Urinary bladder (tissue), 4 donors: ENCODE data around the gene PLXNB2. TPM values are rescaled to one million over a fixed set of nuclear protein-coding genes. Genes with fewer than 3 reads are reported as not detected.
"Not testable (repeated sequence)": the region's sequence is repeated elsewhere in the genome, so short reads cannot be mapped to it uniquely, and the experiment has no call there.

Experiments
- DNase-seq: peaks from one replicate; pipeline ENCODE4 v3.0.0-alpha.2; 2015; ENCODE audit errors: extremely low spot score
- H3K27ac ChIP-seq: one replicate; pipeline ENCODE4 v1.5.1; 2013; ENCODE audit warnings: low read depth, mild to moderate bottlenecking, moderate library complexity
- H3K36me3 ChIP-seq: one replicate; pipeline ENCODE4 v1.6.1; 2013; ENCODE audit warnings: mild to moderate bottlenecking, moderate library complexity; ENCODE audit not compliant: insufficient read depth
- H3K4me1 ChIP-seq: one replicate; pipeline ENCODE4 v1.6.1; 2013; ENCODE audit warnings: mild to moderate bottlenecking, moderate library complexity; ENCODE audit not compliant: insufficient read depth
- H3K4me3 ChIP-seq: one replicate; pipeline ENCODE4 v1.5.1; 2013; ENCODE audit warnings: low read depth, low read length
- WGBS: extraction: QIAGEN DNeasy Blood & Tissue Kit; methylation state at CpG from one replicate; pipeline ENCODE4 v1.1.7; 2013; 5-methylcytosine and 5-hydroxymethylcytosine counted together
- polyA plus RNA-seq: library from polyadenylated mRNA; stranded (reverse); fragments of 200-250 nt; gene quantifications from one replicate; pipeline ENCODE4 v1.2.3, GENCODE V29; 2013
- total RNA-seq: library from RNA; depleted of rRNA; stranded (reverse); fragments of >200 nt; gene quantifications from one replicate; pipeline ENCODE4 v1.2.3, GENCODE V29; 2014
- donor health status: healthy with polysubstance abuse.
- donor health status: healthy.

The PLXNB2 gene
- total and polyA plus RNA-seq, 2 donors = 61.7 to 106 TPM

DNA sequence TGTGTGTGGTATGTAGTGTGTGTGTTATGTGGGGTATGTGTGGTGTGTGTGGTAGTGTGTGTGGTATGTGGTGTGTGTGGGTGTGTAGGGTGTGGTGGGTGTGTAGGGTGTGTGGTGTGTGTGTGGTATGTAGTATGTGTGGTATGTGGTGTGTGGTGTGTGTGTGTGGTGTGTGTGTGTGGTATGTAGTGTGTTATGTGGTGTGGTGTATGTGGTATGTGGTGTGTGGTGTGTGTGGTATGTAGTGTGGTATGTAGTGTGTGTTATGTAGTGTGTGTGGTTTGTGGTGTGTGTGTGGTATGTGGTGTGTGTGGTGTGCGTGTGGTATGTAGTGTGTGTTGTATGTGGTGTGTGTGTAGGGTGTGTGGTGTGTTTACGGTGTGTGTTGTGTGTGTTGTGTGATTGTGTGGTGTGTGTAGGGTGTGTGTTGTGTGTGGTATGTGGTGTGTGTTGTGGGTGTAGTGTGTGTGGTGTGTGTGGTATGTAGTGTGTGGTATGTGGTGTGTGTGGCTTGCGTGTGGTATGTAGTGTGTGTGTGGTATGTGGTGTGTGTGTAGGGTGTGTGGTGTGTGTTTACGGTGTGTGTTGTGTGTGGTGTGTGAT, 31.5 kb upstream of the PLXNB2 start:
- WGBS = 97% methylated on average over 4 of the region's 4 CpGs
- Histone ChIP-seq H3K4me1 (no peaks in the 10 kb centered on the region), H3K36me3 (no peaks in the 10 kb centered on the region), H3K4me3 (no peak overlapping the region), H3K27ac (no peak overlapping the region)
- DNase-seq = no peak

DNA sequence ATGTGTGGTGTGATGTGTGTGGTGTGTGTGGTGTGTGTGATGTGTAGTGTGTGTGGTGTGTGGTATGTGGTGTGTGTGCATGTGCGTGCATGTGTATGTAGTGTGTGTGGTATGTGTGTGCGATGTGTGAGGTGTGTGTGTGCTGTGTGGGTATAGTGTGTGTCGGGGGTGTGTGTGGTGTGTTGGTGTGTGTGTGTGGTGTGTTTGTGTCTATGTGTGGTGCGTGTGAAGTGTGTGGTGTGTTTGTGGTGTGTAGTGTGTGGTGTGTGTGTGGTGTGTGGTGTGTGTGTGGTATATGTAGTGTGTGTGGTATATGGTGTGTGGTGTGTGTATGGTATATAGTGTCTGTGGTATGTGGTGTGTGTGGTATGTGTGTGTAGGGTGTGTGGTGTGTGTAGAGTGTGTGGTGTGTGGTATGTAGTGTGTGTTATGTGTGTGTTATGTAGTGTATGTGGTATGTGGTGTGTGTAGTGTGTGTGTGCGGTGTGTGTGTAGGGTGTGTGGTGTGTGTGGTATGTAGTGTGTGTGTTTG, 30.7 kb upstream of the PLXNB2 start:
- Histone ChIP-seq H3K4me3 (no peak overlapping the region), H3K4me1 (no peaks in the 10 kb centered on the region), H3K36me3 (no peaks in the 10 kb centered on the region), H3K27ac (no peak overlapping the region)
- DNase-seq = no peak
- WGBS = 95% methylated on average over 5 of the region's 5 CpGs

DNA sequence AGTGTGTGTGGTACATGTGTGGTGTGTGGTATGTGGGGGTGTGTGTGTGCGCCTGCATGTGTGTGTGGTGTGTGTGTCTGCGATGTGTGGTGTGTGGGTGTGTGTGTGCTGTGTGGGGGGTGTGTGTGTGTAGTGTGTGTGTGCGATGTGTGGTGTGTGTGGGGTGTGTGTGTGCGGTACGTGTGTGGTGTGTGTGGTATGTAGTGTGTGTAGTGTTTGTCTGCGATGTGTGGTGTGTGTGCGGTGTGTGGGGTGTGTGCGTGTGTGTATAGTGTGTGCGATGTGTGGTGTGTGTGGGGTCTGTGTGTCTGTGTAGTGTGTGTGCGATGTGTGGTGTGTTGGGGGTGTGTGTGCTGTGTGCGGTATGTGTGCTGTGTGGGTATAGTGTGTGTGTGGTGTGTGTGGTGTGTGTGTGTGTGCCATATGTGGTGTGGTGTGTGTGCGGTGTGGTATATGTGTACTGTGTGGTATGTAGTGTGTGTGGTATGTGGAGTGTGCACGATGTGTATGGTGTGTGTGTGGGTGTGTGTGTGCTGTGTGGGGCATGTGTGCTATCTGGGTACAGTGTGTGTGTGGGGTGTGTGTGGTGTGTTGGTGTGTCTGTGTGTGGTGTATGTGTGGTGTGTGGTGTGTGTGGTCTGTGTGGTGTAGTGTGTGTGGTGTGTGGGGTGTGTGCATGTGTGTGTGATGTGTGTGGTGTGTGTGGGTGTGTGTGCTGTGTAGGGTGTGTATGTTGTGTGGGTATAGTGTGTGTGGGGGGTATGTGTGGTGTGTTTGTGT, 30.0 kb upstream of the PLXNB2 start:
- H3K27ac ChIP-seq = no peak overlapping the region
- DNase-seq = no peak
- H3K36me3 ChIP-seq = no peaks in the 10 kb centered on the region
- no peak overlapping the region for H3K4me3 ChIP-seq
- WGBS = 96% methylated on average over 13 of the region's 13 CpGs
- H3K4me1 ChIP-seq = no peaks in the 10 kb centered on the region

DNA sequence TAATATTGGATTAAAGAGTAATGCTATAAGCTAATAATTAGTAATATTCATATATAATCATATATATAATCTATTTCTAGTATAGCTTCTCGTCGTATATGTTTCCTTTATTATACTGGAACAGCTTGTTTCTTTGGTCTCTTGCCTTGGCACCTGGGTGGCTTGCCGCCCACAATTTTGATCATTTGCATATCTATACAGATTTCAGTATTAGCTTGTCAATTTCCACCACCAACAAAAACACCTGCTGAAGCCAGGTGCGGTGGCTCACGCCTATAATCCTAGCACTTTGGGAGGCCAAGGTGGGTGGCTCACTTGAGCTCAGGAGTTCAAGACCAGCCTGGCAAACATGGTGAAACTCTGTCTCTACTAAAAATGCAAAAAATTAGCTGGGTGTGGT, 27.0 kb upstream of the PLXNB2 start:
- 85% methylated on average over 5 of the region's 5 CpGs for WGBS
- not testable (repeated sequence) for H3K27ac ChIP-seq, H3K36me3 ChIP-seq, H3K4me1 ChIP-seq, DNase-seq, H3K4me3 ChIP-seq

DNA sequence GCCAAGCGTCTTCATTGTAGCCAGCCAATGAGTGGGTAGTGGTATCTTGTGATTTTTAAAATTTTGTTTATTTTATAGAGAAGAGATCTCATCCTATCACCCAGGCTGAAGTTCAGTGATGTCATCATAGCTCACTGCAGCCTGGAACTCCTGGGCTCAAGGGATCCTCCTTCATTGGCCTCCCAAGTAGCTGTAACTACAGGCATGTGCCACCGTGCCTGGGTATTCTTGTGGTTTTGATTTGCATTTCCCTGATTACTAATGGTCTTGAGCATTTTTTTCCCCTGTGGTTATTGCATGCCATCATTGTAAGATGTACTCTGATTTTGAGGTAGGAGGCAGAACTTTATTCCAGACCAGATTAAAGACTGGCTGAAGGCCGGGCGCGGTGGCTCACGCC, 21.8 kb upstream of the PLXNB2 start:
- no peak overlapping the region for H3K4me3 ChIP-seq
- no peaks in the 10 kb centered on the region for H3K4me1 ChIP-seq
- 94% methylated on average over 6 of the region's 6 CpGs for WGBS
- H3K27ac ChIP-seq = no peak overlapping the region
- H3K36me3 ChIP-seq = no peaks in the 10 kb centered on the region
- no peak for DNase-seq

DNA sequence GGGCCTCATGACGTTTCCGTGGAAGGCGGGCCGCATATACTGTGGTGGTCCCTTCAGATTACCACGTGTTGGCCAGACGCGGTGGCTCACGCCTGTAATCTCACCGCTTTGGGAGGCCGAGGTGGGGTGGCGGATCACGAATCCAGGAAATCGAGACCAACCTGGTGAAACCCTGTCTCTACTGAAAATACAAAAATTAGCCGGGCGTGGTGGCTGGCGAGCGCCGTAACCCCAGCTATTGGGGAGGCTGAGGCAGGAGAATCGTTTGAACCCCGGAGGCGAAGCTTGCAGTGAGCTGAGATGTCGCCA, 20.2 kb upstream of the PLXNB2 start:
- DNase-seq = no peak
- Histone ChIP-seq H3K36me3 (no peaks in the 10 kb centered on the region), H3K4me1 (no peaks in the 10 kb centered on the region), H3K27ac (peak overlapping the region; percentile 98), H3K4me3 (peak overlapping the region; percentile 82)
- WGBS = 77% methylated on average over 22 of the region's 22 CpGs

DNA sequence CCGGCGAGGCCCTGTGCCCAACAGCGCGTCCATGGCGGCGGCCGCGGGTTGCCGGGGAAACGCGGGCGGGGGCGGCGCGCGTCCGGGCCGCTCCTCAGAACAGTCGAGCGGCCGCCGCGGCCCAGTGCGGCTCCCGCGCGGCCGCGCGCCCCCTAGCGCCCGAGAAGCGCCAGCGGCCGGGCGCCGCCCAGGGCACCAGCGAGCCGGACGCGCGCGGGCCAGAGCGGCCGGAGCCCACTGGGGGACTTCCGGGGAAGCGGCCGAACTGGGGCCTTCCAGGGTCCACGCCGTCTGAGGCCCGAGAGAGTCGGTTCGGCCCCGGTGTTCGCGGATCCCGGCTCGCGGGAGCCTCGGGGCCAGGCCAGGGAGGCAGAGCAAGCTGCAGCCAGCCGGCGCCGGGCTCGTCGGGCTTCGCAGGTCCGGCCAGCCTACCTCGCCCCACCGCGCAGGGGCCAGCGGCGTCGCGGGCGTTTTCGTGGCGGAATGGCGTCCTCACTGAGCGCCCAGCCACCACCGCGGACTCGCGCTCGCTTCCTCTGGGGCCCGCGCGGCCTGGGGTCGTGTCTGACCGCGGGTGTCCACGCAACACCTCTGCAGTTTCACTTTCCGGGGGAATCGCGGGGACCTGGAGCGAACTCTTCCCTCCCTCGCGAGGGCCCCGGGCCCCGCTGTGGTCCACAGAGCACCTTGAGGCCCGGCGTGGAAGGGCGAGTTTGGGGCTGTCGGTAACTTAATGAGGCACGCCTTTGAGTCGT, 19.7 kb upstream of the PLXNB2 start, which contains the start of gene DENND6B:
DENND6B (minus strand) TSS at position 57 of the 755 bp plus-strand sequence; CDS start at position 33, 24 bp downstream.
- 1% methylated on average over 105 of the region's 105 CpGs for WGBS
- DNase-seq = no peak
- H3K4me1 ChIP-seq = no peaks in the 10 kb centered on the region
- H3K4me3 ChIP-seq = peak within 1 kb of the TSS; percentile 82
- peak within 1 kb of the TSS; percentile 98 for H3K27ac ChIP-seq
- no peaks in the 10 kb centered on the region for H3K36me3 ChIP-seq

DNA sequence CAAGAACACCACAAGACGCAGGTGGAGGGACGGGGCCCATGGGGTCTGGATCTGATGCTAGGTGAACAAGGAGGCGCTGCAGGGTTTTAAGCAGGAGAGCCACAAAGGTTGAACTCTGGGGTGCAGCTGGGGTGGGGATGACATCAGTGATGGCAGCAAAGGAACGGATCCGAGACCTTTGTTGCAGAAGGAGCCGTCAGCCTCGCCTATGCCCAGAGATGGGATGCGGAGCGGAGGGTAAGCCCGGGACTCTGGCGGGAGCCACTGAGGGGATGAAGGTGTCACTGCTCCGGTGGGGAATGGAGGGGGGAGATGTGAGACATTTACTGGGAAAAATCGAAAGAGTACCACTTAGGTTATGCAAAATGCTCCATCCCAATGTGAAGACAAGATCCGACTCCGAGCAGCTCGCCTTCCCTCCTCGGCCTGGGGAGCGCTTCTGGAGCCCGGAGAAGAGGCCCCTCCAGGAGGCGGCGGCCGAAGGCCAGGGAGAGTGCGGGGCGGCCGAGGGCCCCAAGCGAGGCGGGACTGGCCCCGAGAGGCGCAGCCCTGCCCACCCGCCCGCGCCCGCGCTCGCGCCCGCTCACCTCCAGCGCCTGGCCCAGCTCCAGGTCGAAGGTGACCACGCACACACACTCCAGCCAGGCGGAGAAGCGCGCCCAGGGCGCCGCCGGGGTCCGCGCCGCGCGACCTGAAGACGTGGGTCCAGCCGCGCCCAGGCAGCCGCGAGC, 18.9 kb upstream of the PLXNB2 start:
- DNase-seq = no peak
- Histone ChIP-seq H3K36me3 (no peaks in the 10 kb centered on the region), H3K27ac (no peak overlapping the region), H3K4me1 (no peaks in the 10 kb centered on the region), H3K4me3 (peak overlapping the region; percentile 82)
- 10% methylated on average over 56 of the region's 56 CpGs for WGBS

DNA sequence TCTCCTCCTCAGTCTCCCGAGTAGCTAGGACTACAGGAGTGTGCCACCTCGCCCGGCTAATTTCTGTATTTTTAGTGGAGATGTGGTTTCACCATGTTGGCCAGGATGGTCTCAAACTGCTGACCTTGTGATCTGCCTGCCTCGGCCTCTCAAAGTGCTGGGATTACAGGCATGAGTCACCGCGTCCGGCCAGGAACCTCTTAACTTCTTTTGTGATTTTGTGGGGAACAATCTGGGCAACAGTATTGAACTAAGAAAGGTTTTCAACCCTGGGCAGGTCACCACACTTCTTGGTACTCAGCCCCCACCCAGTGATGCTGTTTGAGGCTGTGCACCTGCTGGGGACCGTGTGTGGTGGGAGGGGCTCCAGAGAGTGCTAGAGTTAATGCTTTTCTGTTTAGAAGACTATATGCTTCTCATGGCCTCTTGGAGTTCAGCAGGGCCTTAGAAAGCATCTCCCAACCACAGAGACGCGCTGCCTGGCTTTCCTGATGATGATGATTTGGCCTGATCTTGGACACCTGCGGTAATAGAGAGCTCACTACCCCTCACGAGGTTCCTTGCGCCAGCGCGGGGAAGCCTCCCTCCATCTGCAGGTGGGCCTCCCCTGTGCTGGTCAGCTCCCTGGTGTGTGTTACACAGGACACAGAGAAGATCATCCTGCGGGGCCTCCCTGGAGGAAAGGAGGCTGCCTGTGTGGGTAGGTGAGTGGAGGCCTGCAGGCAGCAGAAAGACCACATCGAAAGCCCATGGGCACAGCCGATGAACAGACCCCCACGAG, 18.2 kb upstream of the PLXNB2 start:
- H3K4me3 ChIP-seq = no peak overlapping the region
- H3K4me1 ChIP-seq = no peaks in the 10 kb centered on the region
- H3K36me3 ChIP-seq = no peaks in the 10 kb centered on the region
- WGBS = 85% methylated on average over 19 of the region's 19 CpGs
- H3K27ac ChIP-seq = no peak overlapping the region
- DNase-seq = no peak

DNA sequence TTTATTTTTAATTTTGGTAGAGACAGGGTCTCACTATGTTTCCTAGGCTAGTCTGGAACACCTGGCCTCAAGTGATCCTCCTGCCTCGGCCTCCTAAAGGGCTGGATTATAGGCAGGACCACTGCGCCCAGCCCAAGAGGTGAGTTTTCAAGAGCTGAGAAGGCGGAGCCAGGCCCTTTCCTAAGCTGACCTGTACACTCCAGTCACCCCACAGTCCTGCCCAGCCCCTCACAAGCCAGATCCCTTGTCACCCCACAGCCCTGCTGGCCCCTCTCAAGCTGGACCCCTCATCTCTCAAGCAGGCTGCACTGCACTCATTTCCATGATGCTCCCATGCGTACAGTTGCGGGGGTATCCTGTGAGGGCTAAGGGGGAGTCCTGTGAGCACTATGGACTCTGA, 16.5 kb upstream of the PLXNB2 start:
- DNase-seq = no peak
- no peaks in the 10 kb centered on the region for H3K4me1 ChIP-seq
- H3K27ac ChIP-seq = no peak overlapping the region
- no peak overlapping the region for H3K4me3 ChIP-seq
- 98% methylated on average over 5 of the region's 5 CpGs for WGBS
- H3K36me3 ChIP-seq = no peaks in the 10 kb centered on the region

DNA sequence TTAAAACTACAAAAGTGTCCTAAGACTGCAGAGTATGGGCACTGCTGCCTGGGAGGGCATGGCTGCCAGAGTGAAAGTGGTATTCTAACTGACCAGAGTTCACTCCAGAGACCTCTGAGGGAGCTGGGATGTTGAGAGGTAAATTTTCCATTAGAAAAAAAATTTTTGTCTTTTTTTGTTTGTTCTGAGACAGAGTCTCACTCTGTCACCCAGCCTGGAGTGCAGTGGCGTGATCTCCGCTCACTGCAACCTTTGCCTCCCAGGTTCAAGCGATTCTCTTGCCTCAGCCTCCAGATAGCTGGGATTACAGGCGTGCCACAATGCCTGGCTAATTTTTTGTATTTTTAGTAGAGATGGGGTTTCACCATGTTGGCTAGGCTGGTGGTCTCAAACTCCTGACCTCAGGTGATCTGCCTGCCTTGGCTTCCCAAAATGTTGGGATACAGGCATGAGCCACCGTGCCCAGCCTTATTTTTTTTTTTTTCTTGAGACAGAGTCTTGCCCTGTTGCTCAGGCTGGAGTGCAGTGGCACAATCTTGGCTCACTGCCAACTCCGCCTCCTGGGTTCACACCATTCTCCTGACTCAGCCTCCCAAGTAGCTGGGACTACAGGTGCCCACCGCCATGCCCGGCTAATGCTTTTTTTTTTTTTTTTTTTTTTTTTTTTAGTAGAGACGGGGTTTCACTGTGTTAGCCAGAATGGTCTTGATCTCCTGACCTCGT, 15.1 kb upstream of the PLXNB2 start:
- DNase-seq, H3K36me3 ChIP-seq, H3K4me3 ChIP-seq, H3K27ac ChIP-seq, H3K4me1 ChIP-seq: not testable (repeated sequence)
- 86% methylated on average over 10 of the region's 10 CpGs for WGBS

DNA sequence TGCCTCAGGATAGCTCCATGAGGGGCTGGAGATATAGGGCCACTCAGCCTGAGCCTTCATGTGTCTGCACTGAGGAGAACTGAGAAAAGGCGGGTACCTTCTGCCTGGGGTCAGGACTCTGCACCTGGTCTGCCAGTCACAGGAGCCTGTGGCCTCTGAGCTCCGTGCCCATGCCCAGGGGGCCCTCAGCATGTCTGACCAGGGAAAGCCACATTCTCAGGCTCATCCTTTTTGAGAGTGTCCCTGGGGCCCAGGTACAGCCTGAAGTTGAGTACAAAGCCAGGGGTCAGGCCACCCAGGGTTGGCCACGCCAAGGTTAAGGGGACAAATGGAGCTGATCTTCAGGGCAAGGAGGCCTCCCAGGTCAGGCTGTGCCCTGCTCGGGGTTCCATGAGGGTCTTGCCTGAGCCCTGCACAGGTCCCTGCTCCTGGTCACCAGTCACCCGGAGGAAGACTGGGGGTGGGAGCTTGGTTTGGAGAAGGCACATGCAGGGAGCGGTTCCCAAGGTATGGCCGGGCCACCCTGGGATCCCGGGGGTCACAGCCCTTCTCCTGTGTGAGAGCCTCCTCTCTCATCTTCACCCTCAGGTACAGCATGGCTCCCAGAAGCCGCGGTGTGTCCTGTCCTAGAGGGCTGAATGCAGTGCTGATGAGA, 13.4 kb upstream of the PLXNB2 start:
- H3K4me1 ChIP-seq = no peaks in the 10 kb centered on the region
- no peak overlapping the region for H3K4me3 ChIP-seq
- no peaks in the 10 kb centered on the region for H3K36me3 ChIP-seq
- no peak overlapping the region for H3K27ac ChIP-seq
- WGBS = 91% methylated on average over 10 of the region's 10 CpGs
- no peak for DNase-seq
